Measurements from ENCODE around the gene GNG7. TPM values are rescaled to one million over a fixed set of nuclear protein-coding genes. Genes with fewer than 3 reads are reported as not detected.

Gene GNG7
- total RNA-seq, 1 experiment from 2014 or later = 9.6 TPM

- H3K9me3 Mint-ChIP-seq = no peaks in the 10 kb centered on the region
- H3K36me3 Mint-ChIP-seq = no peaks in the 10 kb centered on the region
- TF ChIP-seq FOXP4 (CRISPR knock-in tag; IDR thresholded peaks at IDR 0.05) (no peak), STAT6 (CRISPR knock-in tag; conservative IDR thresholded peaks at IDR 0.05; ENCODE audit: low read depth) (no peak), CDX4 (CRISPR knock-in tag; IDR thresholded peaks at IDR 0.05; ENCODE audit: borderline replicate concordance) (no peak), NFATC4 (CRISPR knock-in tag; IDR thresholded peaks at IDR 0.05) (no peak), NFYB (CRISPR knock-in tag; conservative IDR thresholded peaks at IDR 0.05; ENCODE audit: low read depth) (no peak), TCF7 (CRISPR knock-in tag; IDR thresholded peaks at IDR 0.05; ENCODE audit: low read depth) (no peak), MXD4 (CRISPR knock-in tag; IDR thresholded peaks at IDR 0.05; ENCODE audit: borderline replicate concordance) (no peak), ZMAT4 (CRISPR knock-in tag; IDR thresholded peaks at IDR 0.05) (no peak), ARID4B (CRISPR knock-in tag; IDR thresholded peaks at IDR 0.05; ENCODE audit: borderline replicate concordance) (no peak), ATF3 (CRISPR knock-in tag; conservative IDR thresholded peaks at IDR 0.05) (no peak), ZNF263 (CRISPR knock-in tag; IDR thresholded peaks at IDR 0.05; ENCODE audit: low read depth) (no peak), HMGXB4 (CRISPR knock-in tag; IDR thresholded peaks at IDR 0.05) (no peak), TEAD4 (CRISPR knock-in tag; IDR thresholded peaks at IDR 0.05) (no peak), CREB1 (CRISPR knock-in tag; IDR thresholded peaks at IDR 0.05) (no peak), JAZF1 (CRISPR knock-in tag; IDR thresholded peaks at IDR 0.05) (no peak)
- peaks cover 7% of the 10 kb centered on the region for H3K4me1 Mint-ChIP-seq
- ChIA-PET POLR2A (no interaction called here), CTCF (no interaction called here)
- H3K4me3 Mint-ChIP-seq = no peak overlapping the region
- ATAC-seq = no peak
- H3K27me3 Mint-ChIP-seq (ENCODE audit: low read depth) = no peaks in the 10 kb centered on the region
- DNase-seq (ENCODE audit: low spot score) = no peak
- H3K27ac Mint-ChIP-seq = no peak overlapping the region
These were observed 187.4 kb downstream of the GNG7 start for GRCh38 chr19:2514981-2515518.

Measured in WTC11 (cell line).